Mammary epithelial cell (primary cell): ENCODE results near the gene ATP13A3.

ENCODE experiments used
- CTCF ChIP-seq, 2 donors: IDR thresholded peaks in 1 of 2; conservative IDR thresholded peaks in 1 of 2; 2 replicates each; pipeline ENCODE4 v1.5.1; 2011 to 2012; ENCODE audit warnings: inconsistent platforms in 2 of 2, low read length in 2 of 2, mild to moderate bottlenecking in 2 of 2, control low read depth in 1 of 2, low read depth in 1 of 2; ENCODE audit not compliant: insufficient read depth in 1 of 2; ENCODE audit errors: extremely low read depth in 1 of 2
- EZH2 ChIP-seq: IDR thresholded peaks from 2 replicates; pipeline ENCODE4 v1.6.1; 2012; ENCODE audit warnings: low read length, inconsistent platforms, borderline replicate concordance

- TF ChIP-seq CTCF (conservative IDR thresholded peaks at IDR 0.05 in 1 of 2, IDR thresholded peaks at IDR 0.05 in 1 of 2; ENCODE audit: extremely low read depth in 1 of 2, insufficient read depth in 1 of 2, low read depth in 1 of 2, low read length in 2 of 2) = no peak
- no peak for TF ChIP-seq EZH2
Measured at GRCh38 chr3:194482196-194482593, 4.6 kb downstream of the ATP13A3 start.
